HG03196 (cell line): ENCODE results near the gene EMC9.

Source experiments
- ATAC-seq: cut with Tn5 transposase; IDR thresholded peaks from one replicate; pipeline ENCODE4 v1.9.1; 2021; ENCODE audit not compliant: unreplicated experiment

EMC9 gene

DNA sequence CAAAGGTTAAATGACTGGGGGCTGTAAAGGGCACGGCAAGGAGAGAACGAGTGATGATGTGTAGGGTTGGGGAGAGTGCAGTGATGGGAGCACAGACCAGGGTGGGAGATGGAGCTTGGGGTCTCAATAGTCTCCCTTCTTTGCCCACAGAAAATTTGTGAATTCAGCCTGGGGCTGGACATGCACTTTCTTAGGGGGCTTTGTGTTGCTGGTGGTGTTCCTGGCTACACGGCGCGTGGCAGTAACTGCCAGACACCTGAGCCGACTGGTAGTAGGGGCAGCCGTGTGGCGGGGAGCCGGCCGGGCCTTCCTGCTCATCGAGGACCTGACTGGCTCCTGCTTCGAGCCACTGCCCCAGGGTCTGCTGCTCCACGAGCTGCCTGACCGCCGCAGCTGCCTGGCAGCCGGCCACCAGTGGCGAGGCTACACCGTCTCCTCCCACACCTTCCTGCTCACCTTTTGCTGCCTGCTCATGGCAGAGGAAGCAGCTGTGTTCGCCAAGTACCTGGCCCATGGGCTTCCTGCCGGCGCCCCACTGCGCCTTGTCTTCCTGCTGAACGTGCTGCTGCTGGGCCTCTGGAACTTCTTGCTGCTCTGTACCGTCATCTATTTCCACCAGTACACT lies 9.2 kb downstream of the EMC9 start:
- no peak for ATAC-seq

GRCh38 chr14:24131549-24131966 lies 9.8 kb downstream of the EMC9 start:
- no peak for ATAC-seq

DNA sequence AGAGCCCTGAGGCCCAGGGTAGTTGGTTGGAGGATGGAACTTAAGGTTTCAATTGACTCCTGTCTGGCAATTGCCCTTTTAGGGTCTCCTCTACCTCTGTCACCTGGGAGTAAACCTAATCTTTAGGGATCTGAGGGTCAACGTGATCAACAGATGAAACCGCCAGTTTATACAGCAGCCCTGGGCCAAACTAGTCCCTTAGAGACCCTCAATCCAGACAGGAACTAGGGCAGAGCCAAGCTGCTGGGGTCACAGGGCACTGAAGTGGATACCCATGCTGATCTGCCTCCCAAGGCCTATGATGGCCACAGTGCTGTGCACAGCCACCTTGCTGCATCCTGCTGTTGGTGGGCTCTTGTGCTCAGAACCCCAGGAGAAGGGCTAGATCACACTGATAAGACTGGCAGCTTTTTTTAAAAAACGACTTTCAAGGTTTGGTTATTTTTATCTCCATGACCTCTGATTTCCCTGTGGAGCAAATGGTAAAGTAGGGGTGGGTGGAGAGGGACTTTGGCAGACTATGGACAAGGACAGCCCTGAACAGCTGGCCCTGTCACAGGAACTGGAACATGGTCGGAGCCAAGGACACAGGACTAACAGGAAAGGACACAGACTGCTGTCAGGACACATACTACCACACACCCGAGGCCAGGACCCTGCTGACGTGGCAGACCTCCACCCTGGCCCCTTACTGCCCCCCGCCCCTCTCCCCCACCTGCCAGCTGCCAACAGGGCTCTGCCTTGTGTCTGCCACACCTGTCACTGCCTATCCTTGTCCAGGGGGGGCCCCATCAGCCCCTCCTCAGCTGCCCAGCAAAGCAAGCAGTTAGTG lies 10.5 kb downstream of the EMC9 start:
- no peak for ATAC-seq

- no peak for ATAC-seq
Observed at GRCh38 chr14:24130380-24130716, 11.0 kb downstream of the EMC9 start, which contains the start of gene FITM1. FITM1 (plus strand) TSS chr14:24130659; CDS start chr14:24131564, 905 bp downstream.

DNA sequence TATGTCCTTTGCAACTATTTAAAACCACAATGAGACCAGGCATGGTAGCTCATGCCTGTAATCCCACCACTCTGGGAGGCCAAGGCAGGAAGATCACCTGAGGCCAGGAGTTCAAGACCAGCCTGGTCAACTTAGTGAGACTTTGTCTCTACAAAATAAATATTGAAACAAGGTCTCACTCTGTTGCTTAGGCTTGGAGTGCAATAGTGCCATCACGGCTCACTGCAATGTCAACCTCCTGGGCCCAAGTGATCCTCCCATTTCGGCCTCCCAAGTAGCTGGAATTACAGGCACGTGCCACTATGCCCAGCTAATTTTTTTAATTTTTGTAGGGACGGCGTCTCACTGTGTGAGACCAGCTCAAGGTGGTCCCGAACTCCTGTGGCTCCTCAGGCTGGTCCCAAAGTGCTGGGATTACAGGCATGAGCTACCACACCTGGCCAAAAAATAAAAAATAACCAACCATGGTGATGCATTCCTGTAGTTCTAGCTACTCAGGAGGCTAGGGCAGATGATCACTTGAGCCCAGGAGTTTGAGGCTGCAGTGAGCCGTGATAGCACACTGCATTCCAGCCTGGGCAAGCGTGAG lies 11.9 kb downstream of the EMC9 start:
- no peak for ATAC-seq

GRCh38 chr14:24127673-24128072 lies 13.7 kb downstream of the EMC9 start:
- no peak for ATAC-seq

- no peak for ATAC-seq
Observed at GRCh38 chr14:24126939-24127338, 14.5 kb downstream of the EMC9 start.

- peak; percentile 45 for ATAC-seq
Observed at GRCh38 chr14:24123424-24124417, 17.7 kb downstream of the EMC9 start.

- ATAC-seq: no peak
Observed at GRCh38 chr14:24122898-24123297, 18.5 kb downstream of the EMC9 start.

- ATAC-seq: no peak
Observed at GRCh38 chr14:24122416-24122815, 19.0 kb downstream of the EMC9 start.

GRCh38 chr14:24121210-24121609 lies 20.2 kb downstream of the EMC9 start:
- no peak for ATAC-seq

DNA sequence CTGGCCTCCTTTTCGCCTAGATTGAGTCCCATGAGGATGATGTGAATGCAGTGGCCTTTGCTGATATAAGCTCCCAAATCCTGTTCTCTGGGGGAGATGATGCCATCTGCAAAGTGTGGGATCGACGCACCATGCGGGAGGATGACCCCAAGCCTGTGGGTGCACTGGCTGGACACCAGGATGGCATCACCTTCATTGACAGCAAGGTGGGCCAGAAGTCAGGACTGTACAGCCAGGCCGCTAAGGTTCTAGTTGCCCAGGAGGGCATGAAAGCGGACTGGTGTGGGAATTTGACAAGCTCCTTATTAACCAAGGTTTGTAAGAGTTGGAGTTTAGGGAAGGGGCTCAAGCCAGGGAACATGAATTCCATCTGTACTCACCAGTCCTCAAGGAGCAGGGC lies 21.7 kb downstream of the EMC9 start:
- ATAC-seq: no peak

DNA sequence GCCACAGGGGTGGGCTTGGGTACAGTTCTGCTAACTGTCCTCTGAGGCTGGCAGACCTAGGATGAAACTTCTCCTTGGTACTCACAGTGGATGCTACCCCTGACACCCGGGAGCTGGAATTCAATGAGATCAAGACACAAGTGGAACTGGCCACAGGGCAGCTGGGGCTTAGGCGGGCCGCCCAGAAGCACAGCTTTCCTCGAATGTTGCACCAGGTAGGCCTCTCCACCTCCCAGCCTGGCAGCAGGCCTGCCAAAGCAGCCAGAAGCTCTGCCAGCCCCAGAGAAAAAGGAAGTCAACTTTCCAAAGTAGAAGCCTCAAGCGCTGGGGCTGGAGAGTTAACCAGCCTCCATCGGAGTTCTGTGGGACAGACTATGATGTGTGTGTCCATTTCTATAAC lies 24.2 kb downstream of the EMC9 start:
- no peak for ATAC-seq

DNA sequence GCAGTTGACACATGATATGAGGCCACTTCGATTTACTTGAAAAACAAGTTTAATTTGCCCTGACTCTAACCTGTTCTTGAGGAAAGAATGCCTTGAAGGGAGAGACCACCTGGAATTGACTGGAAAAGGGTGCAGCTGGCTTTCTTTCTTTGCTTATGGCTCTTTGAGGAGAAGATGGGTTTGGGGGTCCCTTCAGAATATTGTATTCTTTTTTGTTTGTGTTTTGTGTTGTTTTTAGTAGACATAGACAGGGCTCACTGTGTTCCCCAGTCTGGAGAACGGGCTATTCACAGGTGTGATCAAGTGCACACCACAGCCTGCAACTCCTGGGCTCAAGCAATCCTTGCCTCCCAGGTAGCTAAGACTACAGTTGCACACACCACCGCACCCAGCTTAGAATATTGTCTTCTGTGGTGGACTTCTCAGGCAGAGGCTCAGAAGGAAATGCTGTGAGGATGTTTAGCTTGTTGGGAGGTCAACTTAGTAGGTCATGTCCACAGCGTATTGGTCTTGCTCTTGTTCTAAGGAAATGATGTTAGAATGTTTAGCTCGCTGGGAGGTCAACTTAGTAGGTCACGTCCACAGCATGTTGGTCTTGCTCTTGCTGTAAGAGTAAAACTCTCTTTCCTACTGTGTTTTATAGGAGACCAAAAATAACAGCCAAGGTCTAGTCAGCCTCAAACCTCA lies 25.1 kb downstream of the EMC9 start:
- ATAC-seq: no peak

DNA sequence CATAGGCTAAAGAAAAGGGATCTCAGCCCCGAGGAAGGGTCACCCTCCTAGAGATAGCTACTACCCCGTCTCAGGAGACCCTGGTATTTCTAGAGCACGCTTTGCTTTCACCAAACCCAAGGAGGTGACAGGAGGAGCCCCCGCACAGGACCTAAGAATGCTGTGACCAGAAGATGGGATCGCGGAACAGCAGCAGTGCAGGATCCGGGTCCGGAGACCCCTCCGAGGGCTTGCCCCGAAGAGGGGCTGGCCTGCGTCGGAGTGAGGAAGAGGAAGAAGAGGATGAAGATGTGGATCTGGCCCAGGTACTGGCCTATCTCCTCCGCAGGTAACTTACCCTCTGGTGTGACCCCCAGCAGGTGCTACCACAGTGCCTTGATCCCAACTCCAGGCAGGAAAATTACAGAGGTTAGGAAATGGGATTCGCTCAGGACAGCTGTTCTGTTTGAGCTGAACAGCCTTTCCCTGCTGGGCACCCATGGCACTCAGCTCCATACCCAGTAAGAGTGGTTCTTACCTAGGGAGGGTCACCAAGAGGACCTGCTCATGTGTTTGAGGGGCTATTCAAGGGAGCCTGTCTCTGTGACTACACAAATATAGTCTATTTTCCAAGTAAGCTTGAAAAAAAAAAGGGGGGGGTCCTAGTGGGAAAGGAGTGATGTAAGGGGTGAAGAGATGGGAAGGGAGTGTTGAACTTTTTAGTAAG lies 25.8 kb downstream of the EMC9 start:
- no peak for ATAC-seq

DNA sequence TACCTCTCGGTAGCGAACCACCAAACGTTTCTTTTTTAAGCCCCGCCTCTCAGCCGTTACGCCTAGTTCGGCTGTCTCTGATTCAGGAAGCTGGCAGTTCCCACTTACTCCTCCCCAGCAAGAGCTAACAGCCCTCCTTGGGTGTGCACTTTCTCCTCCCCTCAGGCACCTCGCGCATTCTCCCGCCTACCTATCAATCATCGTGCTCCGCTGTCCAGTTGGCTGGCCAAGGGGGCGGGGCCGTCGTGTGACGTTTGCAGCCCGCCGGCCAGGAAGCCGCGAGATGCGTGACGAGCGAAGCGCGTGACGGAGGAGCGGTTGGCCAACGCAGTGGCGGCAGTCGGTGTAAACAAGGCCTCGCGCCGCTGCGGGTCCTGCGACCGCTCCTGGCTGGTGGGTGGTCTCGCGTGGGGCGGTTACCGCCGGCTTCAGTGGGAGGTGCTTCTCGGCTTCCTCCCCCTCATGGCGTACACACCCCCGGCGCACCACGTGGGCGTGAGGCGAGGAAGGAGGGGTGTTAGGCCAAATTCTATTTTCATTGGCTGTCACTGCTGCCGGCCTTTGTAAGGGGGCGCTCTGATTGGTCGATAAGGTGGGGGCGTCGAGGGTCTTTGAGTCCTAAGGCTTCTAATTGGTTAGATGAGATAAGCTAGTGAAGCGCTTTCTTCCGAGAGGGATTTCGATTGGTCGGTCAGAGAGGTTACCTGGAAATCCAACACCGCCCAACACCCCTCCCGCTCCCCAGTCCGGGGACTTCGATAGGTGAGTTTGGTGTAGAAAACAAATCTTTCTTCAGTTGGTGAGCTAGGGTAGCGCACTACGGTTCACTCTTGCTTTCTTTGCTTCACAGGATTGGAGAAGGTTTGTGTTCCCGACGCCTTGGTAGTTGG lies 26.6 kb downstream of the EMC9 start, which contains the start of the genes DCAF11 and NRL:
Gene DCAF11, plus strand, starts transcription at position 246 of the 890 bp plus-strand sequence. CDS start 818 bp downstream, outside the sequence.
Gene NRL, minus strand, starts transcription at position 418 of the 890 bp plus-strand sequence. CDS start 32,101 bp downstream, outside the sequence.
- peak; percentile 80 for ATAC-seq

- peak; percentile 34 for ATAC-seq
Observed at GRCh38 chr14:24113801-24114531, 27.4 kb downstream of the EMC9 start.

DNA sequence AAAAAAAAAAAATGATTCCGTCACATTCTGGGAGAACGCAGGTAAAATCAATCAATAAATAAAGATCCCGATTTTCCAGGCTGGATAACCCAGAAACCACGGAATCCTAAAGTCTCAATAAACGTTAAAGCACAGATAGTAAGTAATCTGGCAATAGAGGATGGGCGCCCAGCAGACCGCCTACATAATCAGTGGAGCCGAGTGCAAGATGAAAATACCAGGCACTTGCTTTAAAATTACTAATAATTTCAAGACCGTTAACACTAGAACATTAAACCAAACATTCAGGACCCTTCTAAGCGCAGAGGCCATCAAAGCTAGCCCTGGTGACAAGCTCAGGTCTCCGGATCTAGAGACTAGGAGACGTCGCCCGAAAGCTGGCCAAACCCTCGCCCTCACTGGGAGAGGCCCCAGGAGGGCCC lies 28.0 kb downstream of the EMC9 start:
- no peak for ATAC-seq
